Erythroblast (primary cell): Measurements from ENCODE around the gene RPS8.

Source experiments
- GATA1 ChIP-seq: IDR thresholded peaks from 2 replicates; pipeline ENCODE4 v1.6.1; 2011; ENCODE audit warnings: low read depth, mild to moderate bottlenecking, control low read depth, low read length, moderate library complexity
- POLR2A ChIP-seq: IDR thresholded peaks from 2 replicates; pipeline ENCODE4 v1.6.1; 2011; ENCODE audit warnings: mild to moderate bottlenecking, low read length

- TF ChIP-seq POLR2A (no peak), GATA1 (no peak)
These were observed 33.0 kb downstream of the RPS8 start, which contains the start of gene BTBD19 for GRCh38 chr1:44808063-44808937.
